MM.1S (cell line): ENCODE data around the gene GNAL.

Experiments used
- DNase-seq: peaks from one replicate; pipeline ENCODE4 v3.0.0-alpha.2; 2015
- H2AFZ ChIP-seq: fragments of 300-600 bp; sonication (generic); 2 replicates; pipeline ENCODE4 v1.6.0; 2016; ENCODE audit warnings: antibody characterized with exemption, low read length
- H3F3A ChIP-seq: fragments of 300-600 bp; sonication (generic); 2 replicates; pipeline ENCODE4 v1.6.1; 2016; ENCODE audit warnings: mild to moderate bottlenecking, antibody characterized with exemption, low read length, moderate library complexity, mixed read lengths; ENCODE audit not compliant: insufficient read depth
- H3K27ac ChIP-seq: fragments of 300-600 bp; sonication (generic); 2 replicates; pipeline ENCODE4 v1.5.1; 2016; ENCODE audit warnings: mild to moderate bottlenecking, low read length
- H3K27me3 ChIP-seq: fragments of 300-600 bp; sonication (generic); replicated peaks from 2 replicates; pipeline ENCODE4 v1.6.0; 2016; ENCODE audit warnings: low read length; ENCODE audit not compliant: insufficient read depth
- H3K36me3 ChIP-seq: fragments of 300-600 bp; sonication (generic); replicated peaks from 2 replicates; pipeline ENCODE4 v1.6.1; 2016; ENCODE audit warnings: mild to moderate bottlenecking, low read length, mixed read lengths; ENCODE audit not compliant: insufficient read depth
- H3K4me1 ChIP-seq: fragments of 300-600 bp; sonication (generic); 2 replicates; pipeline ENCODE4 v1.6.1; 2016; ENCODE audit warnings: low read length, mixed read lengths
- H3K4me2 ChIP-seq: fragments of 300-600 bp; sonication (generic); 2 replicates; pipeline ENCODE4 v1.6.0; 2016; ENCODE audit warnings: low read depth, low read length
- H3K4me3 ChIP-seq: fragments of 300-600 bp; sonication (generic); 2 replicates; pipeline ENCODE4 v1.5.1; 2016; ENCODE audit warnings: low read length, mixed read lengths
- H3K79me2 ChIP-seq: fragments of 300-600 bp; sonication (generic); 2 replicates; pipeline ENCODE4 v1.6.1; 2016; ENCODE audit warnings: mixed run types, low read length, mixed read lengths
- H3K9ac ChIP-seq: fragments of 300-600 bp; sonication (generic); 2 replicates; pipeline ENCODE4 v1.6.1; 2016; ENCODE audit warnings: low read length, mixed read lengths
- H3K9me2 ChIP-seq: fragments of 300-600 bp; sonication (generic); replicated peaks from 2 replicates; pipeline ENCODE4 v1.6.1; 2016; ENCODE audit warnings: mild to moderate bottlenecking, low read length, mixed read lengths; ENCODE audit not compliant: insufficient read depth
- H3K9me3 ChIP-seq: fragments of 300-600 bp; sonication (generic); replicated peaks from 2 replicates; pipeline ENCODE4 v1.6.1; 2016; ENCODE audit warnings: mild to moderate bottlenecking, low read length, mixed read lengths; ENCODE audit not compliant: insufficient read depth
- H4K20me1 ChIP-seq: fragments of 300-600 bp; sonication (generic); 2 replicates; pipeline ENCODE4 v1.6.1; 2016; ENCODE audit warnings: mild to moderate bottlenecking, low read length, moderate library complexity, mixed read lengths; ENCODE audit not compliant: insufficient read depth
- CTCF ChIP-seq: fragments of 300-600 bp; sonication (generic); IDR thresholded peaks from 2 replicates; pipeline ENCODE4 v1.5.1; 2016; ENCODE audit warnings: antibody characterized with exemption, low read length, mixed read lengths
- EZH2 ChIP-seq: fragments of 300-600 bp; sonication (generic); optimal IDR thresholded peaks from 2 replicates; pipeline ENCODE3; 2017; ENCODE audit warnings: low read depth, mild to moderate bottlenecking, antibody characterized with exemption, low read length, mixed read lengths
- EZH2phosphoT487 ChIP-seq: fragments of 300-600 bp; sonication (generic); IDR thresholded peaks from 2 replicates; pipeline ENCODE4 v1.6.1; 2018; ENCODE audit warnings: antibody characterized with exemption, low read length

The GNAL gene

GRCh38 chr18:11901826-11902438 is 212.9 kb downstream of the GNAL start:
- Histone ChIP-seq H3K9ac (no peak overlapping the region), H4K20me1 (no peaks in the 10 kb centered on the region), H3K9me3 (no peaks in the 10 kb centered on the region), H3K79me2 (no peaks in the 10 kb centered on the region), H3K4me3 (no peak overlapping the region), H3F3A (no peaks in the 10 kb centered on the region), H2AFZ (no peak overlapping the region), H3K27ac (no peak overlapping the region), H3K4me1 (no peaks in the 10 kb centered on the region), H3K9me2 (no peaks in the 10 kb centered on the region), H3K36me3 (no peaks in the 10 kb centered on the region), H3K27me3 (no peaks in the 10 kb centered on the region), H3K4me2 (no peak overlapping the region)
- TF ChIP-seq EZH2 (no peak), CTCF (no peak), EZH2phosphoT487 (no peak)
- no peak for DNase-seq

GRCh38 chr18:11902522-11903292 is 213.6 kb downstream of the GNAL start:
- Histone ChIP-seq H3K27me3 (no peaks in the 10 kb centered on the region), H3K4me1 (no peaks in the 10 kb centered on the region), H4K20me1 (no peaks in the 10 kb centered on the region), H3K36me3 (no peaks in the 10 kb centered on the region), H3K9ac (no peak overlapping the region), H3K4me3 (no peak overlapping the region), H3K9me2 (no peaks in the 10 kb centered on the region), H3K79me2 (peaks cover 3% of the 10 kb centered on the region; the same call in 1 of the 2 replicates), H2AFZ (no peak overlapping the region), H3K9me3 (no peaks in the 10 kb centered on the region), H3K27ac (no peak overlapping the region), H3F3A (no peaks in the 10 kb centered on the region), H3K4me2 (no peak overlapping the region)
- TF ChIP-seq EZH2 (no peak), CTCF (no peak), EZH2phosphoT487 (no peak)
- no peak for DNase-seq

- Histone ChIP-seq H3K4me2 (no peak overlapping the region), H3K4me1 (no peaks in the 10 kb centered on the region), H3K9me2 (no peaks in the 10 kb centered on the region), H3F3A (0 out of 2 replicates have a peak, but pooled peaks cover 4% of the 10 kb centered on the region), H2AFZ (no peak overlapping the region), H3K79me2 (peaks cover 3% of the 10 kb centered on the region; the same call in 1 of the 2 replicates), H3K36me3 (no peaks in the 10 kb centered on the region), H3K9me3 (no peaks in the 10 kb centered on the region), H3K9ac (no peak overlapping the region), H3K4me3 (no peak overlapping the region), H4K20me1 (no peaks in the 10 kb centered on the region), H3K27me3 (no peaks in the 10 kb centered on the region), H3K27ac (no peak overlapping the region)
- no peak for TF ChIP-seq EZH2phosphoT487
- TF ChIP-seq CTCF, result no peak
- no peak for TF ChIP-seq EZH2
- DNase-seq, result no peak
These were observed 216.5 kb downstream of the GNAL start for GRCh38 chr18:11905613-11906012.
